Vagina (tissue), 2 donors: ENCODE data around the gene SERPINE3.

Experiments used
- CTCF ChIP-seq, 3 experiments: fragments of 450-650 bp in 2 of 3; fragments of 200-600 bp in 1 of 3; sonication (generic) in 1 of 3; IDR thresholded peaks; one replicate each; pipeline ENCODE4 v1.5.1; 2017 to 2019; ENCODE audit warnings: antibody characterized with exemption in 3 of 3, mild to moderate bottlenecking in 2 of 3, moderate library complexity in 2 of 3
- POLR2A ChIP-seq, 2 donors: fragments of 450-650 bp; IDR thresholded peaks; one replicate each; pipeline ENCODE4 v1.6.1; 2017; ENCODE audit warnings: antibody characterized with exemption in 2 of 2, mild to moderate bottlenecking in 2 of 2, moderate library complexity in 2 of 2
- POLR2AphosphoS5 ChIP-seq, 2 donors: sonication (generic); formaldehyde crosslinking; IDR thresholded peaks; one replicate each; pipeline ENCODE4 v1.9.0; 2017; ENCODE audit warnings: antibody characterized with exemption in 2 of 2, mild to moderate bottlenecking in 2 of 2, low read depth in 1 of 2; ENCODE audit not compliant: insufficient read depth in 1 of 2

- TF ChIP-seq CTCF (IDR thresholded peaks at IDR 0.05) (no peak), POLR2A (IDR thresholded peaks at IDR 0.05) (no peak), POLR2AphosphoS5 (IDR thresholded peaks at IDR 0.05; ENCODE audit: insufficient read depth in 1 of 2, low read depth in 1 of 2) (no peak)
These were observed 36.4 kb upstream of the SERPINE3 start for GRCh38 chr13:51303063-51303552.
